K562 (cell line): ENCODE measurements around the gene FAM83E. TPM values are rescaled to one million over a fixed set of nuclear protein-coding genes. Genes with fewer than 3 reads are reported as not detected.

Source experiments
- ATAC-seq: fragments of 200-7000 bp; cut with Tn5 transposase; 3 replicates; pipeline ENCODE4 v1.9.1; 2020; ENCODE audit warnings: moderate library complexity
- BruUV-seq: library from RNA; stranded (reverse); fragments of 400-500 nt; replicated peaks from 2 replicates; lab custom pipeline; 2021; lab: Mats Ljungman, UMichigan
- CTCF ChIA-PET: fragments of 300-600 bp; formaldehyde crosslinking; extraction: SDS; loops from one replicate; lab custom pipeline; 2021; ENCODE audit warnings: low intra/inter-chr PET ratio; lab: Yijun Ruan, JAX
- POLR2A ChIA-PET: fragments of 300-600, 350-650 bp; sonication (Branson Sonifier 250); formaldehyde crosslinking; extraction: SDS; loops from one replicate; lab custom pipeline; 2021; ENCODE audit warnings: antibody characterized with exemption, inconsistent platforms; lab: Yijun Ruan, JAX
- DNase-seq, 4 experiments: peaks; one replicate each; pipeline versions ENCODE4 v3.0.0 to v3.0.0-alpha.2; 2011 to 2018; ENCODE audit warnings: low spot score in 3 of 4, mixed read lengths in 3 of 4; ENCODE audit errors: extremely low read depth in 1 of 4
- FAIRE-seq: peaks from 2 replicates; lab custom pipeline; 2011; peaks lifted over from hg19 to GRCh38; lab: Jason Lieb, UNC
- H2AFZ ChIP-seq: 2 replicates; pipeline ENCODE4 v1.6.0; 2011; ENCODE audit warnings: low read depth, low read length, control low read depth, inconsistent platforms
- H3K27ac ChIP-seq: fragments of 200-600 bp; 3 replicates; pipeline ENCODE4 v1.8.0; 2011; ENCODE audit warnings: low read depth, mild to moderate bottlenecking, control low read depth, inconsistent platforms, low read length, moderate library complexity, mixed read lengths; ENCODE audit errors: extremely low read depth
- H3K27me3 ChIP-seq, 2 experiments: fragments of 300-600 bp in 1 of 2; 2 replicates in 1 of 2; 3 replicates in 1 of 2; pipeline versions ENCODE4 v1.6.0 to v1.8.0; 2011; ENCODE audit warnings: inconsistent platforms in 2 of 2, low read length in 2 of 2, mild to moderate bottlenecking in 1 of 2, mixed read lengths in 1 of 2, moderate library complexity in 1 of 2; ENCODE audit not compliant: control insufficient read depth in 2 of 2, insufficient read depth in 2 of 2
- H3K36me3 ChIP-seq: fragments of 300-600 bp; 3 replicates; pipeline ENCODE4 v1.8.0; 2011; ENCODE audit warnings: mild to moderate bottlenecking, low read length, inconsistent platforms; ENCODE audit not compliant: control insufficient read depth, insufficient read depth
- H3K4me1 ChIP-seq, 2 experiments: fragments of 200-600 bp in 1 of 2; replicated peaks in 1 of 2; 2 replicates in 1 of 2; 3 replicates in 1 of 2; pipeline versions ENCODE4 v1.5.1 to v1.8.0; 2011; ENCODE audit warnings: inconsistent platforms in 2 of 2, low read length in 2 of 2, mild to moderate bottlenecking in 1 of 2, mixed read lengths in 1 of 2, moderate library complexity in 1 of 2; ENCODE audit not compliant: control insufficient read depth in 2 of 2, insufficient read depth in 2 of 2
- H3K4me2 ChIP-seq: 2 replicates; pipeline ENCODE4 v1.6.1; 2011; ENCODE audit warnings: low read length, control low read depth, inconsistent platforms, mixed read lengths; ENCODE audit not compliant: insufficient read depth
- H3K4me3 ChIP-seq: fragments of 200-600 bp; sonication (generic), shearing (Covaris generic); 2 replicates; pipeline ENCODE4 v1.5.1; 2016; ENCODE audit warnings: control low read depth, inconsistent platforms
- H3K79me2 ChIP-seq: fragments of 200-600 bp; 3 replicates; pipeline ENCODE4 v1.8.0; 2011; ENCODE audit warnings: low read length, inconsistent platforms; ENCODE audit not compliant: control insufficient read depth, insufficient read depth
- H3K9ac ChIP-seq, 2 experiments: 2 replicates each; pipeline versions ENCODE4 v1.6.0 to v1.6.1; 2011; ENCODE audit warnings: low read depth in 2 of 2, low read length in 2 of 2, control low read depth in 1 of 2, inconsistent platforms in 1 of 2, mild to moderate bottlenecking in 1 of 2, mixed read lengths in 1 of 2; ENCODE audit not compliant: insufficient read depth in 1 of 2
- H3K9me1 ChIP-seq: one replicate; pipeline ENCODE4 v1.6.0; 2011; ENCODE audit warnings: inconsistent platforms, mild to moderate bottlenecking, low read length, moderate library complexity; ENCODE audit not compliant: control insufficient read depth, insufficient read depth
- H3K9me3 ChIP-seq: replicated peaks from 2 replicates; pipeline ENCODE4 v1.5.1; 2011; ENCODE audit warnings: low read depth, low read length, inconsistent platforms; ENCODE audit not compliant: control insufficient read depth, insufficient read depth
- H4K20me1 ChIP-seq: replicated peaks from 2 replicates; pipeline ENCODE4 v1.6.1; 2011; ENCODE audit warnings: low read length, inconsistent platforms, mixed read lengths; ENCODE audit not compliant: control insufficient read depth, insufficient read depth
- ARID1B ChIP-seq: fragments of 450-650 bp; IDR thresholded peaks from 2 replicates; pipeline ENCODE4 v1.6.1; 2016; ENCODE audit warnings: antibody characterized with exemption, mild to moderate bottlenecking, inconsistent platforms
- CEBPB ChIP-seq: fragments of 450-650 bp; IDR thresholded peaks from 2 replicates; pipeline ENCODE4 v1.6.1; 2016; ENCODE audit warnings: missing genetic modification characterization, missing compliant biosample characterization
- CTBP1 ChIP-seq: fragments of 450-650 bp; IDR thresholded peaks from 2 replicates; pipeline ENCODE4 v1.6.1; 2016; ENCODE audit warnings: borderline replicate concordance
- FOXJ3 ChIP-seq: sonication (generic); formaldehyde crosslinking; IDR thresholded peaks from 2 replicates; pipeline ENCODE4 v1.4.0; 2020; ENCODE audit warnings: mild to moderate bottlenecking, missing genetic modification reagents
- HNRNPL ChIP-seq: fragments of 200-400 bp; formaldehyde crosslinking; IDR thresholded peaks from 2 replicates; pipeline ENCODE4 v1.6.1; 2017; ENCODE audit warnings: low read depth, mild to moderate bottlenecking, low read length
- IRF2 ChIP-seq: sonication (generic); formaldehyde crosslinking; IDR thresholded peaks from 2 replicates; pipeline ENCODE4 v1.8.1; 2022; ENCODE audit warnings: mild to moderate bottlenecking, missing genetic modification reagents
- MCM7 ChIP-seq, 2 experiments: fragments of 450-650 bp; IDR thresholded peaks; 2 replicates each; pipeline ENCODE4 v1.6.1; 2016 to 2018
- MTA1 ChIP-seq: fragments of 450-650 bp; IDR thresholded peaks from 2 replicates; pipeline ENCODE4 v1.6.1; 2017; ENCODE audit warnings: borderline replicate concordance
- SIN3B ChIP-seq: fragments of 450-650 bp; IDR thresholded peaks from 2 replicates; pipeline ENCODE4 v1.6.1; 2017; ENCODE audit warnings: low read depth, mild to moderate bottlenecking, moderate library complexity
- SREBF2 ChIP-seq: sonication (generic); formaldehyde crosslinking; IDR thresholded peaks from 2 replicates; pipeline ENCODE4 v1.4.0; 2020; ENCODE audit warnings: mild to moderate bottlenecking, missing genetic modification reagents
- TAF1 ChIP-seq: IDR thresholded peaks from 2 replicates; pipeline ENCODE4 v1.6.1; 2011; ENCODE audit warnings: mild to moderate bottlenecking, low read length, moderate library complexity; ENCODE audit not compliant: insufficient read depth, control insufficient read depth, severe bottlenecking; ENCODE audit errors: extremely low read depth
- U2AF1 ChIP-seq: fragments of 200-400 bp; formaldehyde crosslinking; optimal IDR thresholded peaks from 2 replicates; pipeline ENCODE3; 2017; ENCODE audit warnings: mild to moderate bottlenecking, low read depth, low read length, moderate library complexity
- ZBTB17 ChIP-seq: fragments of 450-650 bp; formaldehyde crosslinking; IDR thresholded peaks from 2 replicates; pipeline ENCODE4 v1.4.0; 2020; ENCODE audit warnings: mild to moderate bottlenecking
- ZC3H8 ChIP-seq: fragments of 450-650 bp; IDR thresholded peaks from 2 replicates; pipeline ENCODE4 v1.6.1; 2017
- ZNF12 ChIP-seq: sonication (generic); formaldehyde crosslinking; IDR thresholded peaks from 2 replicates; pipeline ENCODE4 v1.4.0; 2020; ENCODE audit warnings: mild to moderate bottlenecking, missing genetic modification reagents
- WGBS: fragments of 100-300 bp; shearing (Covaris generic); methylation state at CpG from one replicate; pipeline ENCODE4 v1.1.6; 2016; ENCODE audit warnings: low coverage, mixed read lengths; ENCODE audit not compliant: insufficient coverage; ENCODE audit errors: missing lambda C conversion rate; 5-methylcytosine and 5-hydroxymethylcytosine counted together
- in situ Hi-C: fragments of 300-500 bp; cut with MboI; formaldehyde crosslinking; loops from 4 replicates; pipeline ENCODE4 v1.15.0; 2018; ENCODE audit warnings: inconsistent platforms, mixed read lengths
- intact Hi-C: fragments of 100-400 bp; cut with micrococcal nuclease; formaldehyde crosslinking; loops from 2 replicates; pipeline ENCODE4 v1.14.2; 2022
- polyA plus RNA-seq, 8 experiments: library from polyadenylated mRNA; depleted of rRNA in 4 of 8; stranded (reverse) in 5 of 8; unstranded in 3 of 8; fragments of >200 nt; fragmentation: Nextera tagmentation in 2 of 8; fragmentation: Illumina TruSeq in 1 of 8; extraction: Ambion mirVana in 2 of 8; extraction: Trizol in 1 of 8; gene quantifications; 2 replicates each; pipeline versions ENCODE4 v1.2.1 to v1.2.3, GENCODE V29; 2011 to 2014; ENCODE audit warnings: inconsistent platforms in 1 of 8, missing spikeins in 1 of 8
- total RNA-seq, 7 experiments: library from RNA; depleted of rRNA in 6 of 7; stranded (reverse); fragments of >200 nt in 6 of 7; fragmentation: Illumina TruSeq in 2 of 7; extraction: Trizol in 2 of 7; gene quantifications; 2 replicates each; pipeline versions ENCODE4 v1.2.1 to v1.2.3, GENCODE V29; 2011 to 2021; ENCODE audit warnings: low replicate concordance in 1 of 7
- TF ChIP-seq, protein P1 (sequence below): fragments of 250-450 bp; sonication (Bioruptor Pico); IDR thresholded peaks from 2 replicates; pipeline ENCODE4 v1.5.0; 2021
- TF ChIP-seq, protein P2 (sequence below): fragments of 450-650 bp; IDR thresholded peaks from 2 replicates; pipeline ENCODE4 v1.7.0; 2016; ENCODE audit warnings: borderline replicate concordance
- TF ChIP-seq, protein P3 (sequence below): fragments of 450-650 bp; IDR thresholded peaks from 2 replicates; pipeline ENCODE4 v1.6.1; 2014; ENCODE audit warnings: low read depth, mild to moderate bottlenecking, moderate library complexity, borderline replicate concordance
- TF ChIP-seq, protein P4 (sequence below): fragments of 450-650 bp; IDR thresholded peaks from 2 replicates; pipeline ENCODE4 v1.6.1; 2016

The FAM83E gene
- total and polyA plus RNA-seq, 9 of the 15 experiments (the other 6 are each of a cell fraction or from before 2014, with no cell fraction given), result 0.15 to 0.87 (median 0.29) TPM; not detected in 4

DNA sequence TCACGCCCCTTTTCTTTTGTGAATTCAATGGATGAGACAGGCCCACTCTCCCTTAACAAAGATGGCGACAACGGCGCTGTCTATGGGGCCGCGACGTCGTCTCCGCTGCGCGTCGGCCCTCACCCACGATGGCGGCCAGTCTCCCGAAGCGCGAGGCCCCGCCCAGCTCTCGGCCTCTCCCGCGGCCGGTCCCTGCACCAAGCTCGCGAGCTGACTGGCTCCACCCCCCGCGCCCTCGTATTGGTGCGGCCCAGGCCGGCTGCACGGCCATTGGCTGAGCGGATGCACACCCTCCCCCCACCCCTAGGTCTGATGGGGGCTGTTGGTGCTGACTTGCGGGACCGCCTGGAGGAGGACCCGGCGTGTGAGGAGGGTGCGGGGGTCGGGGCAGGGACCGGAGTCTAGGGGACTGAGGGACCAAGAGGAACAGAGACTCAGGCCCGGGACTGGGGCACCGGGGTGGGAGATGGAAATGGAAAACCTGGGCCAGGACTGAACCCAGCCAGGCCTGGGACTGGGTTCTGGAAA, 9.3 kb upstream of the FAM83E start:
- in situ Hi-C loops, result no loop called here
- Histone ChIP-seq H3K4me1 (peaks cover 25 to 62% of the 10 kb centered on the region in 2 experiments), H3K79me2 (peaks cover 9% of the 10 kb centered on the region; the same call in 2 of the 3 replicates), H3K4me3 (peak overlapping the region; percentile 49), H3K36me3 (peaks cover 2% of the 10 kb centered on the region; the same call in 1 of the 3 replicates), H4K20me1 (no peaks in the 10 kb centered on the region), H3K27me3 (no peaks in the 10 kb centered on the region), H2AFZ (peak overlapping the region; percentile 93), H3K27ac (peak overlapping the region; percentile 72), H3K9me3 (no peaks in the 10 kb centered on the region), H3K9me1 (no peaks in the 10 kb centered on the region), H3K9ac (peak overlapping the region; percentile 67 to 73), H3K4me2 (peak overlapping the region; percentile 84)
- FAIRE-seq (peak; percentile 92), DNase-seq (peak; percentile 94 to 99 (median 96)), ATAC-seq (peak; percentile 93)
- intact Hi-C loops, result no loop called here
- under 1% methylated on average over 34 of the region's 40 CpGs for WGBS
- ChIA-PET POLR2A (interaction anchor here (0.6 to 2.2 kb wide), 8 partner anchors 8 to 522 kb away, joined by 3 to 13 read pairs (median 4); partner anchors contain the start of gene EMP3), CTCF (no interaction called here)
- BruUV-seq, result no TSS peak
- TF ChIP-seq ZBTB17 (CRISPR knock-in tag), result no peak
- TF ChIP-seq ARID1B, result no peak
- TF ChIP-seq ZNF12 (CRISPR knock-in tag), result no peak
- TF ChIP-seq, protein P1, sequence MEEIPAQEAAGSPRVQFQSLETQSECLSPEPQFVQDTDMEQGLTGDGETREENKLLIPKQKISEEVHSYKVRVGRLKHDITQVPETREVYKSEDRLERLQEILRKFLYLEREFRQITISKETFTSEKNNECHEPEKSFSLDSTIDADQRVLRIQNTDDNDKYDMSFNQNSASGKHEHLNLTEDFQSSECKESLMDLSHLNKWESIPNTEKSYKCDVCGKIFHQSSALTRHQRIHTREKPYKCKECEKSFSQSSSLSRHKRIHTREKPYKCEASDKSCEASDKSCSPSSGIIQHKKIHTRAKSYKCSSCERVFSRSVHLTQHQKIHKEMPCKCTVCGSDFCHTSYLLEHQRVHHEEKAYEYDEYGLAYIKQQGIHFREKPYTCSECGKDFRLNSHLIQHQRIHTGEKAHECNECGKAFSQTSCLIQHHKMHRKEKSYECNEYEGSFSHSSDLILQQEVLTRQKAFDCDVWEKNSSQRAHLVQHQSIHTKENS (CRISPR knock-in tag), result no peak
- no peak; the same call in 1 of the 2 replicates for TF ChIP-seq CTBP1
- TF ChIP-seq FOXJ3 (CRISPR knock-in tag), result no peak
- TF ChIP-seq CEBPB (tag), result no peak
- no peak for TF ChIP-seq SREBF2 (CRISPR knock-in tag)
- no peak for TF ChIP-seq MTA1
- TF ChIP-seq HNRNPL, result no peak
- no peak for TF ChIP-seq MCM7 (IDR thresholded peaks at IDR 0.05)
- TF ChIP-seq, protein P2, sequence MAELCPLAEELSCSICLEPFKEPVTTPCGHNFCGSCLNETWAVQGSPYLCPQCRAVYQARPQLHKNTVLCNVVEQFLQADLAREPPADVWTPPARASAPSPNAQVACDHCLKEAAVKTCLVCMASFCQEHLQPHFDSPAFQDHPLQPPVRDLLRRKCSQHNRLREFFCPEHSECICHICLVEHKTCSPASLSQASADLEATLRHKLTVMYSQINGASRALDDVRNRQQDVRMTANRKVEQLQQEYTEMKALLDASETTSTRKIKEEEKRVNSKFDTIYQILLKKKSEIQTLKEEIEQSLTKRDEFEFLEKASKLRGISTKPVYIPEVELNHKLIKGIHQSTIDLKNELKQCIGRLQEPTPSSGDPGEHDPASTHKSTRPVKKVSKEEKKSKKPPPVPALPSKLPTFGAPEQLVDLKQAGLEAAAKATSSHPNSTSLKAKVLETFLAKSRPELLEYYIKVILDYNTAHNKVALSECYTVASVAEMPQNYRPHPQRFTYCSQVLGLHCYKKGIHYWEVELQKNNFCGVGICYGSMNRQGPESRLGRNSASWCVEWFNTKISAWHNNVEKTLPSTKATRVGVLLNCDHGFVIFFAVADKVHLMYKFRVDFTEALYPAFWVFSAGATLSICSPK, result no peak
- TF ChIP-seq U2AF1, result no peak
- no peak for TF ChIP-seq TAF1
- TF ChIP-seq, protein P3, sequence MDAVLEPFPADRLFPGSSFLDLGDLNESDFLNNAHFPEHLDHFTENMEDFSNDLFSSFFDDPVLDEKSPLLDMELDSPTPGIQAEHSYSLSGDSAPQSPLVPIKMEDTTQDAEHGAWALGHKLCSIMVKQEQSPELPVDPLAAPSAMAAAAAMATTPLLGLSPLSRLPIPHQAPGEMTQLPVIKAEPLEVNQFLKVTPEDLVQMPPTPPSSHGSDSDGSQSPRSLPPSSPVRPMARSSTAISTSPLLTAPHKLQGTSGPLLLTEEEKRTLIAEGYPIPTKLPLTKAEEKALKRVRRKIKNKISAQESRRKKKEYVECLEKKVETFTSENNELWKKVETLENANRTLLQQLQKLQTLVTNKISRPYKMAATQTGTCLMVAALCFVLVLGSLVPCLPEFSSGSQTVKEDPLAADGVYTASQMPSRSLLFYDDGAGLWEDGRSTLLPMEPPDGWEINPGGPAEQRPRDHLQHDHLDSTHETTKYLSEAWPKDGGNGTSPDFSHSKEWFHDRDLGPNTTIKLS, result no peak; the same call in none of the 2 replicates
- TF ChIP-seq, protein P4, sequence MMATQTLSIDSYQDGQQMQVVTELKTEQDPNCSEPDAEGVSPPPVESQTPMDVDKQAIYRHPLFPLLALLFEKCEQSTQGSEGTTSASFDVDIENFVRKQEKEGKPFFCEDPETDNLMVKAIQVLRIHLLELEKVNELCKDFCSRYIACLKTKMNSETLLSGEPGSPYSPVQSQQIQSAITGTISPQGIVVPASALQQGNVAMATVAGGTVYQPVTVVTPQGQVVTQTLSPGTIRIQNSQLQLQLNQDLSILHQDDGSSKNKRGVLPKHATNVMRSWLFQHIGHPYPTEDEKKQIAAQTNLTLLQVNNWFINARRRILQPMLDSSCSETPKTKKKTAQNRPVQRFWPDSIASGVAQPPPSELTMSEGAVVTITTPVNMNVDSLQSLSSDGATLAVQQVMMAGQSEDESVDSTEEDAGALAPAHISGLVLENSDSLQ, result peak; percentile 31; the same call in 1 of the 2 replicates
- TF ChIP-seq SIN3B, result no peak
- no peak for TF ChIP-seq IRF2 (CRISPR knock-in tag)
- TF ChIP-seq ZC3H8, result no peak
